ENCODE measurements around the gene NUDT1. TPM values are rescaled to one million over a fixed set of nuclear protein-coding genes. Genes with fewer than 3 reads are reported as not detected.

Gene NUDT1
- total RNA-seq, 1 donor from 2014 or later, result 12.0 TPM

GRCh38 chr7:2201686-2202360 is 40.2 kb upstream of the NUDT1 start:
- peaks cover 25% of the 10 kb centered on the region for H4K20me1 ChIP-seq (ENCODE audit: insufficient read depth, low read length)
- peaks cover 20% of the 10 kb centered on the region for H3K36me3 Mint-ChIP-seq (ENCODE audit: low read depth, unreplicated experiment)
- TF ChIP-seq EZH2 (IDR thresholded peaks at IDR 0.05; ENCODE audit: insufficient read depth, low read length), result no peak
- no peak for TF ChIP-seq CTCF (IDR thresholded peaks at IDR 0.05; ENCODE audit: insufficient read depth, low read depth, low read length)
- no peak overlapping the region for H2AFZ ChIP-seq (ENCODE audit: low read depth, low read length)
- H3K9ac ChIP-seq (ENCODE audit: low read length), result no peak overlapping the region
- H3K27ac Mint-ChIP-seq (ENCODE audit: unreplicated experiment), result no peak overlapping the region
- peaks cover 22% of the 10 kb centered on the region for H3K4me1 Mint-ChIP-seq (ENCODE audit: low read depth, unreplicated experiment)
- no peak overlapping the region for H3K4me3 Mint-ChIP-seq (ENCODE audit: unreplicated experiment)
- no peaks in the 10 kb centered on the region for H3K79me2 ChIP-seq (ENCODE audit: insufficient read depth, low read length)
- H3K27me3 ChIP-seq (ENCODE audit: insufficient read depth, low read length), result no peaks in the 10 kb centered on the region
- no peaks in the 10 kb centered on the region for H3K4me1 ChIP-seq (ENCODE audit: insufficient read depth, low read length)
- no peaks in the 10 kb centered on the region for H3K27me3 Mint-ChIP-seq (ENCODE audit: low read depth, unreplicated experiment)
- H3K36me3 ChIP-seq (ENCODE audit: insufficient read depth, low read length), result no peaks in the 10 kb centered on the region
- H3K27ac ChIP-seq (ENCODE audit: low read depth, low read length), result no peak overlapping the region
- FAIRE-seq (no peak), DNase-seq (ENCODE audit: low read depth) (no peak)
- H3K4me2 ChIP-seq (ENCODE audit: low read length), result no peak overlapping the region
- no peaks in the 10 kb centered on the region for H3K9me3 Mint-ChIP-seq (ENCODE audit: unreplicated experiment)
- no peak overlapping the region for H3K4me3 ChIP-seq (ENCODE audit: insufficient read depth, low read depth, low read length)
- H3K9me3 ChIP-seq (ENCODE audit: insufficient read depth, low read depth, low read length), result no peaks in the 10 kb centered on the region

GRCh38 chr7:2202361-2202761 is 39.7 kb upstream of the NUDT1 start:
- Histone ChIP-seq H2AFZ (ENCODE audit: low read depth, low read length) (no peak overlapping the region), H3K4me1 (ENCODE audit: insufficient read depth, low read length) (no peaks in the 10 kb centered on the region), H3K27ac (ENCODE audit: low read depth, low read length) (no peak overlapping the region), H3K27me3 (ENCODE audit: insufficient read depth, low read length) (no peaks in the 10 kb centered on the region), H3K9me3 (ENCODE audit: insufficient read depth, low read depth, low read length) (no peaks in the 10 kb centered on the region), H3K4me3 (ENCODE audit: insufficient read depth, low read depth, low read length) (no peak overlapping the region), H4K20me1 (ENCODE audit: insufficient read depth, low read length) (peaks cover 25% of the 10 kb centered on the region), H3K36me3 (ENCODE audit: insufficient read depth, low read length) (no peaks in the 10 kb centered on the region), H3K4me2 (ENCODE audit: low read length) (no peak overlapping the region), H3K79me2 (ENCODE audit: insufficient read depth, low read length) (no peaks in the 10 kb centered on the region), H3K9ac (ENCODE audit: low read length) (no peak overlapping the region)
- FAIRE-seq (no peak), DNase-seq (ENCODE audit: low read depth) (no peak)
- TF ChIP-seq EZH2 (IDR thresholded peaks at IDR 0.05; ENCODE audit: insufficient read depth, low read length) (no peak), CTCF (IDR thresholded peaks at IDR 0.05; ENCODE audit: insufficient read depth, low read depth, low read length) (no peak)
- H3K27ac Mint-ChIP-seq (ENCODE audit: unreplicated experiment), result no peak overlapping the region
- no peak overlapping the region for H3K4me3 Mint-ChIP-seq (ENCODE audit: unreplicated experiment)
- no peaks in the 10 kb centered on the region for H3K27me3 Mint-ChIP-seq (ENCODE audit: low read depth, unreplicated experiment)
- H3K36me3 Mint-ChIP-seq (ENCODE audit: low read depth, unreplicated experiment), result peaks cover 16% of the 10 kb centered on the region
- peaks cover 22% of the 10 kb centered on the region for H3K4me1 Mint-ChIP-seq (ENCODE audit: low read depth, unreplicated experiment)
- no peaks in the 10 kb centered on the region for H3K9me3 Mint-ChIP-seq (ENCODE audit: unreplicated experiment)

Measured in astrocyte (in vitro differentiated cells and primary cell).